Measurements from ENCODE around the gene RARG. TPM values are rescaled to one million over a fixed set of nuclear protein-coding genes. Genes with fewer than 3 reads are reported as not detected.

The RARG gene
- total RNA-seq, 2 experiments from 2014 or later: 19.7 to 20.3 TPM

DNA sequence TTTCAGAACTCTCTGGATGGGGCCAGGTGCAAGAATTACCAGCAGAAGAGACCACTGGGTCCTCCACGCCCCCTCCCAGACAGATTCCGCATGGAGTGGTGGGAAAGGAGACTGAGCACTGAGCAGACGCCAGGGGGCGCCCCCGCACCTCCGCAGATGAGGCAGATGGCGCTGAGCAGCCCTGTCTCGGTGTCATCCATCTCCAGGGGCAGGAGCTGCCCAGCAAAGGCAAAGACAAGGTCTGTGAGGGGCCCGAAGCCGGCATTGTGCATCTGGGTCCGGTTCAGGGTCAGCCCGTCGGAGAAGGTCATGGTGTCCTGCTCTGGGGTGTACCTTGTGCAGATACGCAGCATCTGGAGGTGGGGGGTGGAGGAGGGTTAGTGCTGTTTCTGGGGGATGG, 18.7 kb downstream of the RARG start:
- Mint-ChIP-seq H3K9me3 (no peaks in the 10 kb centered on the region), H3K4me3 (no peak overlapping the region), H3K36me3 (ENCODE audit: low read depth) (peaks cover 30% of the 10 kb centered on the region), H3K27me3 (no peaks in the 10 kb centered on the region), H3K27ac (no peak overlapping the region), H3K4me1 (ENCODE audit: low read depth) (peaks cover 68% of the 10 kb centered on the region)
- ATAC-seq (peak; percentile 63), DNase-seq (peak; percentile 90)
- ChIA-PET POLR2A (interaction anchor here (0.9 to 3.9 kb wide), 11 partner anchors 13 to 270 kb away, joined by 3 to 28 read pairs (median 4); partner anchors contain the start of gene ESPL1), CTCF (interaction anchor here (0.5 to 9.7 kb wide), 44 partner anchors 10 to 165 kb away, joined by 3 to 213 read pairs (median 6); partner anchors contain the start of genes AAAS, CSAD, ESPL1 and MYG1)
- intact Hi-C loops (cut with micrococcal nuclease): loop anchor here (5.0 kb wide), 2 partner anchors 54 to 74 kb away; partner anchors contain the start of gene ESPL1
- peak; percentile 97 for TF ChIP-seq CTCF (IDR thresholded peaks at IDR 0.05)

- no peaks in the 10 kb centered on the region for H3K9me3 Mint-ChIP-seq
- ChIA-PET CTCF (interaction anchor here (1.1 to 9.7 kb wide), 26 partner anchors 10 to 215 kb away, joined by 3 to 213 read pairs (median 14); partner anchors contain the start of genes AAAS, CSAD, ESPL1 and MYG1), POLR2A (interaction anchor here (1.3 to 1.7 kb wide), 3 partner anchors 38 to 64 kb away, joined by 4 to 9 read pairs (median 5); partner anchors contain the start of gene ESPL1)
- H3K36me3 Mint-ChIP-seq (ENCODE audit: low read depth): peaks cover 29% of the 10 kb centered on the region
- peaks cover 68% of the 10 kb centered on the region for H3K4me1 Mint-ChIP-seq (ENCODE audit: low read depth)
- H3K27me3 Mint-ChIP-seq: no peaks in the 10 kb centered on the region
- TF ChIP-seq CTCF (IDR thresholded peaks at IDR 0.05): no peak
- H3K4me3 Mint-ChIP-seq: no peak overlapping the region
- DNase-seq: no peak
- intact Hi-C loops (cut with micrococcal nuclease): loop anchor here (5.0 kb wide), 2 partner anchors 54 to 74 kb away; partner anchors contain the start of gene ESPL1
- no peak overlapping the region for H3K27ac Mint-ChIP-seq
- ATAC-seq: no peak
Observed at GRCh38 chr12:53212931-53213330, 19.1 kb downstream of the RARG start.

DNA sequence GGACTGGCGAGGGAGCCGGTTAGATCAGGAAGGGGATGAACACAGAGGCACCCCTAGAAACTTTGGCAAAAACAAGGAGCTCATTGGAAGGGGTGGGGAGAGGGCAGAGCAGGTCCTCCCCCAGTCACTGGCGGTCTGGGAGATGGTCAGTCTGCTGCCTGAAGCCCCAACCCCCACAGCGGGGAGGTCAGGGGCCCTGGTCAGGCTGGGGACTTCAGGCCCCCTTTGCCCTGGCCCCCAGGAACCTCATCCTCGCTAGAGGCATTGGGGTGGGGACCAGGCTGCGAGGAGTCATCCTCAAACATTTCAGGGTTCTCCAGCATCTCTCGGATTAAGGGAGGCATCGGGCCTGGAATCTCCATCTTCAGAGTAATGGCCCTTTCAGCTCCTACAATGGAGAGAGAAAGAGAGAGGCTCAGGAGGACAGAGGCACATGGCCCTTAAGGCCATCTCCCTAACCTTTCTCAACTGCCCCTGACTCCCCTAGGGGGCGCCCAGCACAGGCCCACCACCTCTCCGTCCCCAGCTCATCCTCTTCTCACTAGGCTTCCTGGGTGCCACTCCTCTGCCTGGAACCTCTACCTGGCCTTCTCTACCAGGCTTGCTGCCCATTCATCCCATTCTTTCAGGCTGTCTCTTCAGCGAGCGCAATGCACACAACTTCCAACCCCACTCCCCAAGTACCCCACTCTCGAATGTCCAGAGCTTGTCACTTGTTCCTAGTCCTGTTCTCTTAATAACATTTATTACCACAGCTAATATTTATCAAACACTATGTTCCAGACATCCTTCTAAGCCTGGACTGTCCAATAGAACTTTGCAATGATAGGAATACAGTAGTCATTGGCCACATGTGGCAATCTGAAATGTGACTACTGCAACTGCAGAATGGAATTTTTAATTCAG, 20.3 kb downstream of the RARG start:
- Mint-ChIP-seq H3K36me3 (ENCODE audit: low read depth) (peaks cover 28% of the 10 kb centered on the region), H3K4me1 (ENCODE audit: low read depth) (peaks cover 63% of the 10 kb centered on the region), H3K27me3 (no peaks in the 10 kb centered on the region), H3K9me3 (no peaks in the 10 kb centered on the region), H3K27ac (no peak overlapping the region), H3K4me3 (no peak overlapping the region)
- DNase-seq (peak; percentile 45), ATAC-seq (no peak)
- POLR2A ChIA-PET: interaction anchor here (1.0 to 1.7 kb wide), 3 partner anchors 8 to 133 kb away, joined by 3 to 9 read pairs (median 4); partner anchors contain the start of gene ESPL1
- CTCF ChIA-PET: interaction anchor here (0.6 to 9.7 kb wide), 34 partner anchors 9 to 297 kb away, joined by 3 to 213 read pairs (median 6); partner anchors contain the start of genes AAAS, ESPL1, MYG1 and PFDN5
- intact Hi-C loops (cut with micrococcal nuclease): loop anchor here (5.0 kb wide), 2 partner anchors 56 to 76 kb away; partner anchors contain the start of gene ESPL1
- peak; percentile 31 for TF ChIP-seq CTCF (IDR thresholded peaks at IDR 0.05)

GRCh38 chr12:53210843-53211242, 21.2 kb downstream of the RARG start:
- no peak for TF ChIP-seq CTCF (IDR thresholded peaks at IDR 0.05)
- Mint-ChIP-seq H3K4me3 (no peak overlapping the region), H3K4me1 (ENCODE audit: low read depth) (peaks cover 63% of the 10 kb centered on the region), H3K36me3 (ENCODE audit: low read depth) (peaks cover 28% of the 10 kb centered on the region), H3K27ac (no peak overlapping the region), H3K27me3 (no peaks in the 10 kb centered on the region), H3K9me3 (no peaks in the 10 kb centered on the region)
- DNase-seq: no peak
- POLR2A ChIA-PET: interaction anchor here (0.9 to 8.1 kb wide), 6 partner anchors 7 to 134 kb away, joined by 3 to 78 read pairs (median 4); partner anchors contain the start of gene RARG
- CTCF ChIA-PET: interaction anchor here (0.7 to 9.7 kb wide), 20 partner anchors 7 to 298 kb away, joined by 3 to 213 read pairs (median 10); partner anchors contain the start of genes AAAS, ESPL1 and MYG1
- no peak for ATAC-seq
- intact Hi-C loops (cut with micrococcal nuclease): loop anchor here (5.0 kb wide), 2 partner anchors 56 to 76 kb away; partner anchors contain the start of gene ESPL1
